ENCODE measurements around the gene NPAS1. TPM values are rescaled to one million over a fixed set of nuclear protein-coding genes. Genes with fewer than 3 reads are reported as not detected.
"Not testable (repeated sequence)": the region's sequence is repeated elsewhere in the genome, so short reads cannot be mapped to it uniquely, and the experiment has no call there.

The NPAS1 gene
- total and polyA plus RNA-seq, 2 experiments from 2014 or later: 0.23 to 4.5 TPM

GRCh38 chr19:47075179-47075810 is 55.7 kb downstream of the NPAS1 start:
- WGBS (ENCODE audit: low lambda C conversion rate, missing lambda C conversion rate): 93% methylated on average over 15 of the region's 15 CpGs
- Histone ChIP-seq H3K9me2 (replicated peaks; ENCODE audit: insufficient read depth) (no peaks in the 10 kb centered on the region), H3K9me3 (ENCODE audit: low read depth) (no peaks in the 10 kb centered on the region), H4K20me1 (ENCODE audit: insufficient read depth, poor library complexity, severe bottlenecking) (no peaks in the 10 kb centered on the region), H2AFZ (no peak overlapping the region), H3K79me2 (peaks cover 21% of the 10 kb centered on the region), H3K4me2 (no peak overlapping the region), H3K4me1 (ENCODE audit: insufficient read depth) (peaks cover 4% of the 10 kb centered on the region), H3K36me3 (replicated peaks; ENCODE audit: insufficient read depth, low read depth) (no peaks in the 10 kb centered on the region), H3K4me3 (no peak overlapping the region), H3K27ac (no peak overlapping the region), H3K27me3 (no peaks in the 10 kb centered on the region)
- TF ChIP-seq EZH2 (IDR thresholded peaks at IDR 0.05; ENCODE audit: borderline replicate concordance): no peak
- DNase-seq (ENCODE audit: low spot score): no peak

- Histone ChIP-seq H4K20me1 (ENCODE audit: insufficient read depth, poor library complexity, severe bottlenecking) (no peaks in the 10 kb centered on the region), H3K9me3 (ENCODE audit: low read depth) (no peaks in the 10 kb centered on the region), H3K9me2 (replicated peaks; ENCODE audit: insufficient read depth) (no peaks in the 10 kb centered on the region), H3K36me3 (replicated peaks; ENCODE audit: insufficient read depth, low read depth) (no peaks in the 10 kb centered on the region), H3K79me2 (peaks cover 21% of the 10 kb centered on the region), H3K27me3 (no peaks in the 10 kb centered on the region), H2AFZ (no peak overlapping the region), H3K27ac (no peak overlapping the region), H3K4me1 (ENCODE audit: insufficient read depth) (peaks cover 4% of the 10 kb centered on the region), H3K4me3 (no peak overlapping the region), H3K4me2 (no peak overlapping the region)
- WGBS (ENCODE audit: low lambda C conversion rate, missing lambda C conversion rate): 94% methylated on average over 13 of the region's 13 CpGs
- TF ChIP-seq EZH2phosphoT487 (IDR thresholded peaks at IDR 0.05; ENCODE audit: low read depth, severe bottlenecking, unreplicated experiment): no peak
- TF ChIP-seq EZH2 (IDR thresholded peaks at IDR 0.05; ENCODE audit: borderline replicate concordance): no peak
- no peak for DNase-seq (ENCODE audit: low spot score)
Observed at GRCh38 chr19:47075941-47076340, 56.3 kb downstream of the NPAS1 start.

GRCh38 chr19:47078351-47078750 is 58.7 kb downstream of the NPAS1 start:
- 97% methylated on average over 13 of the region's 13 CpGs for WGBS (ENCODE audit: low lambda C conversion rate, missing lambda C conversion rate)
- H3K36me3 ChIP-seq (replicated peaks; ENCODE audit: insufficient read depth, low read depth): not testable (repeated sequence)

GRCh38 chr19:47081095-47081494 is 61.5 kb downstream of the NPAS1 start:
- H3K79me2 ChIP-seq: peaks cover 10% of the 10 kb centered on the region
- no peak overlapping the region for H2AFZ ChIP-seq
- DNase-seq (ENCODE audit: low spot score): no peak
- no peaks in the 10 kb centered on the region for H3K27me3 ChIP-seq
- H3K9me3 ChIP-seq (ENCODE audit: low read depth): no peaks in the 10 kb centered on the region
- TF ChIP-seq EZH2 (IDR thresholded peaks at IDR 0.05; ENCODE audit: borderline replicate concordance): no peak
- no peak for TF ChIP-seq CTCF (IDR thresholded peaks at IDR 0.05; ENCODE audit: poor library complexity)
- H3K4me3 ChIP-seq: no peak overlapping the region
- 91% methylated on average over 6 of the region's 6 CpGs for WGBS (ENCODE audit: low lambda C conversion rate, missing lambda C conversion rate)
- H3K9me2 ChIP-seq (replicated peaks; ENCODE audit: insufficient read depth): no peaks in the 10 kb centered on the region
- peak overlapping the region; percentile 12 for H3K27ac ChIP-seq
- H3K4me1 ChIP-seq (ENCODE audit: insufficient read depth): peaks cover 4% of the 10 kb centered on the region
- no peaks in the 10 kb centered on the region for H3K36me3 ChIP-seq (replicated peaks; ENCODE audit: insufficient read depth, low read depth)
- H3K4me2 ChIP-seq: no peak overlapping the region
- H4K20me1 ChIP-seq (ENCODE audit: insufficient read depth, poor library complexity, severe bottlenecking): no peaks in the 10 kb centered on the region

More at GRCh38 chr19:47078351-47078750, 58.7 kb downstream of the NPAS1 start:
- H3K4me1 ChIP-seq (ENCODE audit: insufficient read depth); H4K20me1 ChIP-seq (ENCODE audit: insufficient read depth, poor library complexity, severe bottlenecking); H3K4me2 ChIP-seq; H3K27me3 ChIP-seq; H3K9me2 ChIP-seq (replicated peaks; ENCODE audit: insufficient read depth); H3K27ac ChIP-seq; H2AFZ ChIP-seq; H3K4me3 ChIP-seq; DNase-seq (ENCODE audit: low spot score); H3K9me3 ChIP-seq (ENCODE audit: low read depth): not testable (repeated sequence)
- peaks cover 21% of the 10 kb centered on the region for H3K79me2 ChIP-seq

- WGBS (ENCODE audit: low lambda C conversion rate, missing lambda C conversion rate): 96% methylated on average over 5 of the region's 5 CpGs
Observed at GRCh38 chr19:47082493-47082892, 62.9 kb downstream of the NPAS1 start.

More at GRCh38 chr19:47082493-47082892, 62.9 kb downstream of the NPAS1 start:
- H3K27me3 ChIP-seq: no peaks in the 10 kb centered on the region
- no peak overlapping the region for H3K4me3 ChIP-seq
- H3K4me2 ChIP-seq: no peak overlapping the region
- H3K27ac ChIP-seq: no peak overlapping the region
- no peaks in the 10 kb centered on the region for H3K9me2 ChIP-seq (replicated peaks; ENCODE audit: insufficient read depth)
- no peak for DNase-seq (ENCODE audit: low spot score)
- H3K4me1 ChIP-seq (ENCODE audit: insufficient read depth): peaks cover 4% of the 10 kb centered on the region
- no peaks in the 10 kb centered on the region for H3K36me3 ChIP-seq (replicated peaks; ENCODE audit: insufficient read depth, low read depth)
- H3K79me2 ChIP-seq: peaks cover 4% of the 10 kb centered on the region
- no peak overlapping the region for H2AFZ ChIP-seq
- no peak for TF ChIP-seq EZH2phosphoT487 (IDR thresholded peaks at IDR 0.05; ENCODE audit: low read depth, severe bottlenecking, unreplicated experiment)
- no peak for TF ChIP-seq CTCF (IDR thresholded peaks at IDR 0.05; ENCODE audit: poor library complexity)
- no peaks in the 10 kb centered on the region for H4K20me1 ChIP-seq (ENCODE audit: insufficient read depth, poor library complexity, severe bottlenecking)
- no peaks in the 10 kb centered on the region for H3K9me3 ChIP-seq (ENCODE audit: low read depth)
